ENCODE data around the gene KIF15.

KIF15 gene

DNA sequence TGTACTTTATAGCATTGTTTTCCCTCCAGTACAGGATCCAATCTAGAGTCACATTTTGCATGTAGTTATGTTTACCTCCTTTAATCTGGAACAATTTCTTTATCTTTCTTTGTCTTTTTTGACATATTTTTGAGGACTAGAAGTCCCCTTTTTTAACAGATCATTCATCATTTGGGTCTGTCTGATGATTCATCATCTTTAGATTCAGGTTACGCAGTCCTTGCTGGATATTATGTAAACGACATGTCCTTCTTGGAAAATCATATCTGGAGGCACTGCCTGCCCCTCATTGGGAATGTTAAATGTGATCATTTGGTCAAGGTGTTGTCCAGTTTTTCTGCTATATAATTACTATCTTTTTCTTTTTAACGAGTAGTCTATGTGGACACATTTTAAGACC is 131.1 kb downstream of the KIF15 start:
- TF ChIP-seq EZH2phosphoT487 (IDR thresholded peaks at IDR 0.05; ENCODE audit: borderline replicate concordance, low read length) (no peak), CTCF (IDR thresholded peaks at IDR 0.05; ENCODE audit: low read depth, low read length, poor library complexity, severe bottlenecking) (no peak)
- H3K4me2 ChIP-seq (ENCODE audit: low read length) = no peak overlapping the region
- peaks cover 4% of the 10 kb centered on the region; the same call in 1 of the 2 replicates for H3K4me1 ChIP-seq (ENCODE audit: control insufficient read depth, low read length)
- no peak overlapping the region for H3K27ac ChIP-seq (ENCODE audit: low read depth, low read length)
- H3K27me3 ChIP-seq (ENCODE audit: control insufficient read depth, low read length) = no peaks in the 10 kb centered on the region
- no peaks in the 10 kb centered on the region for H4K20me1 ChIP-seq (ENCODE audit: control insufficient read depth, insufficient read depth, low read depth, low read length)
- H3K36me3 ChIP-seq (ENCODE audit: control insufficient read depth, low read length) = no peaks in the 10 kb centered on the region
- no peaks in the 10 kb centered on the region for H3F3A ChIP-seq (ENCODE audit: control insufficient read depth, insufficient read depth)
- H3K9me2 ChIP-seq (replicated peaks; ENCODE audit: control insufficient read depth, low read length) = no peaks in the 10 kb centered on the region
- no peaks in the 10 kb centered on the region for H3K79me2 ChIP-seq (ENCODE audit: control insufficient read depth, low read length)
- no peaks in the 10 kb centered on the region for H3K9me3 ChIP-seq (ENCODE audit: control insufficient read depth, insufficient read depth, low read length)
- H3K4me3 ChIP-seq (ENCODE audit: low read length) = no peak overlapping the region

- Histone ChIP-seq H3K79me2 (ENCODE audit: control insufficient read depth, low read length) (no peaks in the 10 kb centered on the region), H3K27ac (ENCODE audit: low read depth, low read length) (no peak overlapping the region), H3K4me2 (ENCODE audit: low read length) (no peak overlapping the region), H3K9me2 (replicated peaks; ENCODE audit: control insufficient read depth, low read length) (no peaks in the 10 kb centered on the region), H3K9me3 (ENCODE audit: control insufficient read depth, insufficient read depth, low read length) (no peaks in the 10 kb centered on the region), H3F3A (ENCODE audit: control insufficient read depth, insufficient read depth) (no peaks in the 10 kb centered on the region), H3K36me3 (ENCODE audit: control insufficient read depth, low read length) (no peaks in the 10 kb centered on the region), H3K27me3 (ENCODE audit: control insufficient read depth, low read length) (no peaks in the 10 kb centered on the region), H3K4me3 (ENCODE audit: low read length) (no peak overlapping the region), H3K4me1 (ENCODE audit: control insufficient read depth, low read length) (peaks cover 4% of the 10 kb centered on the region; the same call in 1 of the 2 replicates), H4K20me1 (ENCODE audit: control insufficient read depth, insufficient read depth, low read depth, low read length) (no peaks in the 10 kb centered on the region)
- no peak for TF ChIP-seq EZH2phosphoT487 (IDR thresholded peaks at IDR 0.05; ENCODE audit: borderline replicate concordance, low read length)
- no peak for TF ChIP-seq CTCF (IDR thresholded peaks at IDR 0.05; ENCODE audit: low read depth, low read length, poor library complexity, severe bottlenecking)
Observed at GRCh38 chr3:44893097-44893496, 131.5 kb downstream of the KIF15 start.

GRCh38 chr3:44894485-44894884 is 132.9 kb downstream of the KIF15 start:
- Histone ChIP-seq H3K4me2 (ENCODE audit: low read length) (no peak overlapping the region), H3K9me2 (replicated peaks; ENCODE audit: control insufficient read depth, low read length) (no peaks in the 10 kb centered on the region), H3K4me1 (ENCODE audit: control insufficient read depth, low read length) (peaks cover 4% of the 10 kb centered on the region; the same call in 1 of the 2 replicates), H3F3A (ENCODE audit: control insufficient read depth, insufficient read depth) (no peaks in the 10 kb centered on the region), H3K36me3 (ENCODE audit: control insufficient read depth, low read length) (no peaks in the 10 kb centered on the region), H3K79me2 (ENCODE audit: control insufficient read depth, low read length) (no peaks in the 10 kb centered on the region), H3K9me3 (ENCODE audit: control insufficient read depth, insufficient read depth, low read length) (no peaks in the 10 kb centered on the region), H3K27me3 (ENCODE audit: control insufficient read depth, low read length) (no peaks in the 10 kb centered on the region), H3K4me3 (ENCODE audit: low read length) (no peak overlapping the region), H3K27ac (ENCODE audit: low read depth, low read length) (no peak overlapping the region), H4K20me1 (ENCODE audit: control insufficient read depth, insufficient read depth, low read depth, low read length) (no peaks in the 10 kb centered on the region)
- no peak for TF ChIP-seq CTCF (IDR thresholded peaks at IDR 0.05; ENCODE audit: low read depth, low read length, poor library complexity, severe bottlenecking)
- no peak for TF ChIP-seq EZH2phosphoT487 (IDR thresholded peaks at IDR 0.05; ENCODE audit: borderline replicate concordance, low read length)
